ENCODE results near the gene RNU6-7. TPM values are rescaled to one million over a fixed set of nuclear protein-coding genes. Genes with fewer than 3 reads are reported as not detected.

The RNU6-7 gene
- polyA plus RNA-seq, 1 of the 3 experiments (the other 2 are of a cell fraction), result not detected

GRCh38 chr14:32209471-32209870, 7.6 kb downstream of the RNU6-7 start:
- H3K9me3 ChIP-seq, result 0 out of 2 replicates have a peak, but pooled peaks cover 3% of the 10 kb centered on the region
- H3K4me1 ChIP-seq (ENCODE audit: control insufficient read depth in 1 of 2, insufficient read depth in 2 of 2, low read depth in 1 of 2, low read length in 1 of 2), result no peaks in the 10 kb centered on the region; a peak in 1 of 4 replicates
- H4K20me1 ChIP-seq (ENCODE audit: insufficient read depth), result no peaks in the 10 kb centered on the region
- H3K9ac ChIP-seq, result no peak overlapping the region
- H2AFZ ChIP-seq (ENCODE audit: low read depth), result no peak overlapping the region
- H3K27me3 ChIP-seq (ENCODE audit: insufficient read depth), result no peaks in the 10 kb centered on the region
- no peak overlapping the region for H3K4me2 ChIP-seq
- no peaks in the 10 kb centered on the region for H3K9me2 ChIP-seq
- no peak overlapping the region for H3K27ac ChIP-seq (ENCODE audit: low read depth in 2 of 2, low read length in 1 of 2)
- TF ChIP-seq FOSL2 (IDR thresholded peaks at IDR 0.05; ENCODE audit: borderline replicate concordance, low read depth) (no peak), ELF1 (IDR thresholded peaks at IDR 0.05) (no peak), FOXM1 (IDR thresholded peaks at IDR 0.05; ENCODE audit: low read depth) (no peak), MEF2A (IDR thresholded peaks at IDR 0.05; ENCODE audit: borderline replicate concordance, low read depth) (no peak), MXI1 (IDR thresholded peaks at IDR 0.05; ENCODE audit: low read depth, low read length) (no peak), NRF1 (IDR thresholded peaks at IDR 0.05; ENCODE audit: low read depth, low read length) (no peak), GATA2 (CRISPR knock-in tag; IDR thresholded peaks at IDR 0.05) (no peak), RCOR1 (IDR thresholded peaks at IDR 0.05; ENCODE audit: low read length) (no peak), CHD2 (IDR thresholded peaks at IDR 0.05; ENCODE audit: low read length, partially characterized antibody) (no peak), TAF1 (IDR thresholded peaks at IDR 0.05; ENCODE audit: borderline replicate concordance, low read depth, low read length) (no peak), RFX5 (IDR thresholded peaks at IDR 0.05; ENCODE audit: low read length) (no peak), USF2 (IDR thresholded peaks at IDR 0.05; ENCODE audit: borderline replicate concordance, low read depth, low read length) (no peak), EZH2phosphoT487 (IDR thresholded peaks at IDR 0.05; ENCODE audit: borderline replicate concordance, low read depth) (no peak)
- TF ChIP-seq, protein P1, sequence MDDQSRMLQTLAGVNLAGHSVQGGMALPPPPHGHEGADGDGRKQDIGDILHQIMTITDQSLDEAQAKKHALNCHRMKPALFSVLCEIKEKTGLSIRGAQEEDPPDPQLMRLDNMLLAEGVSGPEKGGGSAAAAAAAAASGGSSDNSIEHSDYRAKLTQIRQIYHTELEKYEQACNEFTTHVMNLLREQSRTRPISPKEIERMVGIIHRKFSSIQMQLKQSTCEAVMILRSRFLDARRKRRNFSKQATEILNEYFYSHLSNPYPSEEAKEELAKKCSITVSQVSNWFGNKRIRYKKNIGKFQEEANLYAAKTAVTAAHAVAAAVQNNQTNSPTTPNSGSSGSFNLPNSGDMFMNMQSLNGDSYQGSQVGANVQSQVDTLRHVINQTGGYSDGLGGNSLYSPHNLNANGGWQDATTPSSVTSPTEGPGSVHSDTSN (IDR thresholded peaks at IDR 0.05), result no peak
- H3K79me2 ChIP-seq (ENCODE audit: insufficient read depth), result no peaks in the 10 kb centered on the region
- peaks cover 11% of the 10 kb centered on the region for H3F3A ChIP-seq (replicated peaks; ENCODE audit: insufficient read depth)
- no peak for DNase-seq
- H3K4me3 ChIP-seq (ENCODE audit: low read depth in 2 of 2, low read length in 1 of 2), result no peak overlapping the region
- H3K36me3 ChIP-seq (replicated peaks in 1 of 2; ENCODE audit: control insufficient read depth in 1 of 2, insufficient read depth in 2 of 2, low read length in 1 of 2), result no peaks in the 10 kb centered on the region
- ChIA-PET POLR2A (no interaction called here), CTCF (interaction anchor here (1.4 to 1.8 kb wide), 3 partner anchors 14 to 174 kb away, joined by 3 to 4 read pairs (median 3); no protein-coding TSS in a partner anchor)

DNA sequence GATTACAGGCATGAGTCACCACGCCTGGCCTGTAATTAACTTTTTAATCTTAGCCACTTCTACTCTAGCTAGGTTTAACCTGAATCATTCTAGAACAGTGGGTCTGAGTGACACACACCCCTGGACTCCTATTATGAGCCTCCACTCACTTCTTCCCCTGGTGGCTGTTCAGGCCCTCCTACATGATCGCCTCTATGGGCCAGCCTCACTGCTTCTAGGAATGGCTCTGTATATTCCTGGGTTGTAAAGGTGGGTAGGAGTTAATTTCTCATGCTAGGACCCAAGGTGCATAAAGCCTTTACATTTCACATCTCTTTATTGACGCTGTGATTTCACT, 9.2 kb downstream of the RNU6-7 start:
- no peak overlapping the region for H3K27ac ChIP-seq (ENCODE audit: low read depth in 2 of 2, low read length in 1 of 2)
- no peak overlapping the region for H3K4me3 ChIP-seq (ENCODE audit: low read depth in 2 of 2, low read length in 1 of 2)
- no peaks in the 10 kb centered on the region for H3K79me2 ChIP-seq (ENCODE audit: insufficient read depth)
- WGBS (ENCODE audit: low lambda C conversion rate), result 97% methylated on average over 3 of the region's 3 CpGs
- H3F3A ChIP-seq (replicated peaks; ENCODE audit: insufficient read depth), result peaks cover 11% of the 10 kb centered on the region
- H3K9ac ChIP-seq, result no peak overlapping the region
- H2AFZ ChIP-seq (ENCODE audit: low read depth), result no peak overlapping the region
- H3K27me3 ChIP-seq (ENCODE audit: insufficient read depth), result no peaks in the 10 kb centered on the region
- no peaks in the 10 kb centered on the region for H3K36me3 ChIP-seq (replicated peaks in 1 of 2; ENCODE audit: control insufficient read depth in 1 of 2, insufficient read depth in 2 of 2, low read length in 1 of 2)
- H3K4me1 ChIP-seq (ENCODE audit: control insufficient read depth in 1 of 2, insufficient read depth in 2 of 2, low read depth in 1 of 2, low read length in 1 of 2), result no peaks in the 10 kb centered on the region
- H4K20me1 ChIP-seq (ENCODE audit: insufficient read depth), result no peaks in the 10 kb centered on the region
- TF ChIP-seq SMC3 (IDR thresholded peaks at IDR 0.05; ENCODE audit: low read depth, low read length) (no peak), TEAD4 (IDR thresholded peaks at IDR 0.05; ENCODE audit: borderline replicate concordance, insufficient read depth) (no peak), USF1 (IDR thresholded peaks at IDR 0.05; ENCODE audit: borderline replicate concordance, low read depth) (no peak), RFX5 (IDR thresholded peaks at IDR 0.05; ENCODE audit: low read length) (no peak), MXI1 (IDR thresholded peaks at IDR 0.05; ENCODE audit: low read depth, low read length) (no peak), CTCF (IDR thresholded peaks at IDR 0.05) (no peak), RXRA (IDR thresholded peaks at IDR 0.05; ENCODE audit: borderline replicate concordance, low read depth) (no peak), FOXM1 (IDR thresholded peaks at IDR 0.05; ENCODE audit: low read depth) (no peak), EP300 (IDR thresholded peaks at IDR 0.05; ENCODE audit: borderline replicate concordance in 1 of 2, low read depth in 1 of 2, low read length in 1 of 2) (no peak), FOSL2 (IDR thresholded peaks at IDR 0.05; ENCODE audit: borderline replicate concordance, low read depth) (no peak), CHD2 (IDR thresholded peaks at IDR 0.05; ENCODE audit: low read length, partially characterized antibody) (no peak), NFIC (IDR thresholded peaks at IDR 0.05; ENCODE audit: borderline replicate concordance) (no peak), GATA2 (CRISPR knock-in tag; IDR thresholded peaks at IDR 0.05) (no peak)
- no peak overlapping the region for H3K4me2 ChIP-seq
- no peaks in the 10 kb centered on the region for H3K9me2 ChIP-seq
- ChIA-PET POLR2A (no interaction called here), CTCF (interaction anchor here (0.7 kb wide), 1 partner anchor 134 kb away, joined by 4 read pairs; the partner anchor contains the start of gene ARHGAP5)
- no peak for DNase-seq
- H3K9me3 ChIP-seq, result 0 out of 2 replicates have a peak, but pooled peaks cover 4% of the 10 kb centered on the region
